ENCODE measurements around the gene PRKD3.

Gene PRKD3

DNA sequence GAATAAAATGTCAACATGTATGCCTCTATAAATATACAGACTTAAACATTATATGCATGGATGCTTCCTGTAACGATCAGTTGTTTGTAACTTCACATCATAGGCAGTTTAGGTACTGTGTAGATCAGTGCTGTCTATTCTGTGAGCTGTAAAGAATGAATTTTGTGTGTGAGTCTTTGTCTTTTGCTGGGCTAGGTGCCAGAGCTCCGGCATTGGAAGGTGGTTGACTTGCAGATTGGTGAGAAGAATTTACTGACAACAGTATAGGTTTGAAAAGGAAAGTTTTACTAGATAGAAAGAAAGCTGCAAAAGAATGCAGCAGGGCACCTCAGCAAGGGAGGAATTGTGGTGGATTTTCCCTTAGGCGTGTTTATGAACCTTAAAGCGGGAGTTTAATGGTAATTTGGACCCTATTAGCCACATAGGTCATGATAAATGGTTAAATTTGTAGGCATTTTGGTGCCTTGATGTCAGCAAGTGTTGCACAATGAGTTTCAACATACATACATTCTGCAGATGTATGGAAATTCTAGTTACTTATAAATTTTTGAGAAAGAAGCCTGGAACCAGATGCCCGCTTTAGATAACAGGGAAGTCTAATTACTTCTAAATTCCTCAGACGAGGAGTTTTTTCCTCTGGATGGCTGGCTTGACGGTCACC is 13.1 kb upstream of the PRKD3 start:
- H3K4me3 ChIP-seq (ENCODE audit: control insufficient read depth, low read depth, low read length), result no peak overlapping the region
- TF ChIP-seq, protein P1, sequence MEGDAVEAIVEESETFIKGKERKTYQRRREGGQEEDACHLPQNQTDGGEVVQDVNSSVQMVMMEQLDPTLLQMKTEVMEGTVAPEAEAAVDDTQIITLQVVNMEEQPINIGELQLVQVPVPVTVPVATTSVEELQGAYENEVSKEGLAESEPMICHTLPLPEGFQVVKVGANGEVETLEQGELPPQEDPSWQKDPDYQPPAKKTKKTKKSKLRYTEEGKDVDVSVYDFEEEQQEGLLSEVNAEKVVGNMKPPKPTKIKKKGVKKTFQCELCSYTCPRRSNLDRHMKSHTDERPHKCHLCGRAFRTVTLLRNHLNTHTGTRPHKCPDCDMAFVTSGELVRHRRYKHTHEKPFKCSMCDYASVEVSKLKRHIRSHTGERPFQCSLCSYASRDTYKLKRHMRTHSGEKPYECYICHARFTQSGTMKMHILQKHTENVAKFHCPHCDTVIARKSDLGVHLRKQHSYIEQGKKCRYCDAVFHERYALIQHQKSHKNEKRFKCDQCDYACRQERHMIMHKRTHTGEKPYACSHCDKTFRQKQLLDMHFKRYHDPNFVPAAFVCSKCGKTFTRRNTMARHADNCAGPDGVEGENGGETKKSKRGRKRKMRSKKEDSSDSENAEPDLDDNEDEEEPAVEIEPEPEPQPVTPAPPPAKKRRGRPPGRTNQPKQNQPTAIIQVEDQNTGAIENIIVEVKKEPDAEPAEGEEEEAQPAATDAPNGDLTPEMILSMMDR (IDR thresholded peaks at IDR 0.05; ENCODE audit: control insufficient read depth, insufficient read depth, low read depth, low read length, missing control alignments), result no peak
- no peak for DNase-seq (ENCODE audit: low read depth)

DNA sequence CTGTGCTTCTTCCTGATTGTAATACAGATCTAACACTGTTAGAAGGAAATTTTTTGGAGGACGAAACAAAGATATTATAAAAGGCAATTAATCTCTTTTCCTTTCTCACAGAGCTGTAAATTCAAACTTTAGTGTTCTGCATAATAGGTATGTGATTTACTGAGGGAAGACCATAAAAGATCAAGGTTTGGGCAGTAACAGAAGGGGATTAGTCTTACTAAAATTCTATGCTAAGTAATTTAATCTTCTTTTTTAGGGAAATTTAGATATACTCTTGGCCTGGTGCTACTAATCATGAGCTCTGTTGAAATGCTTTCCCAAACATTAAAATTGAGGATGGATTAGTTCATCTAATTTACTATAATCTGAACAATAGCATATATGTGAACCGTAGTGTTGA is 11.0 kb upstream of the PRKD3 start:
- no peak for DNase-seq (ENCODE audit: low read depth)
- no peak overlapping the region for H3K4me3 ChIP-seq (ENCODE audit: control insufficient read depth, low read depth, low read length)
- TF ChIP-seq, protein P1 (IDR thresholded peaks at IDR 0.05; ENCODE audit: control insufficient read depth, insufficient read depth, low read depth, low read length, missing control alignments), result no peak

DNA sequence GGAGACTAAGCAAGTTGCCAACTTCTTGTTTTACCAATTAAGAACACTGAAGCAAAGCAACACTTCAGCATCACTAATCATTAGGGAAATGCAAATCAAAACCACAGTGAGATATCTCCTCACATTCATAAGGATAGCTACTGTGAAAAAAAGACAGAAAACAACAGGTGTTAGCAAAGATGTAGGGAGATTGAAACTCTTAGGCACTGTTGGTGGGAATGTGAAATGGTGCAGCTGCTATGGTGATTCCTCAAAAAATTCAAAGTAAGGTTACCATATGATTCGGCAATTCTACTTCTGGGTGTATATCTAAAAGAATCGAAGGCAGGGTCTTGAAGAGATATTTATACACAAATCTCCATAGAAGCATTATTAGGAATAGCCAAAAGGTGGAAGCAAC is 8.6 kb upstream of the PRKD3 start:
- DNase-seq (ENCODE audit: low read depth), result no peak
- TF ChIP-seq, protein P1 (IDR thresholded peaks at IDR 0.05; ENCODE audit: control insufficient read depth, insufficient read depth, low read depth, low read length, missing control alignments), result no peak
- no peak overlapping the region for H3K4me3 ChIP-seq (ENCODE audit: control insufficient read depth, low read depth, low read length)

DNA sequence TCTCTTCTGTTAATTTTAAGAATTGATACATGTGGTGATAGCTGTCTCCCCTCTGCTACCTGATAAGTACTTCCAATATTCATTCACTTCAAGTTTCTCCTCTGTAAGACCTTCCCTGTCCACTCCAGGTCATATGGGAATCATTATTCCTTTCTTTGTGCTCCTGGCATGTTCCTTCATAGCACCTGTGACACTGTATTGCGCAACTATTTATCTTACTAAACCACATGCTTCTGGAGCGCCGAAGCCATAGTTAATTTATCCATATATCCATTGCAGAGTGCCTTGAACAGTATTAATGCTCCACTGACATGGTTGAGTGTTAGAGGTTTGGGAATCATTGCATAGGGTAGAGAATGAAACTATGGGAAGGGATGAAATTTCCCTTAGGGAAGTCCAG is 7.9 kb upstream of the PRKD3 start:
- TF ChIP-seq, protein P1 (IDR thresholded peaks at IDR 0.05; ENCODE audit: control insufficient read depth, insufficient read depth, low read depth, low read length, missing control alignments), result no peak
- H3K4me3 ChIP-seq (ENCODE audit: control insufficient read depth, low read depth, low read length), result no peak overlapping the region
- no peak for DNase-seq (ENCODE audit: low read depth)

DNA sequence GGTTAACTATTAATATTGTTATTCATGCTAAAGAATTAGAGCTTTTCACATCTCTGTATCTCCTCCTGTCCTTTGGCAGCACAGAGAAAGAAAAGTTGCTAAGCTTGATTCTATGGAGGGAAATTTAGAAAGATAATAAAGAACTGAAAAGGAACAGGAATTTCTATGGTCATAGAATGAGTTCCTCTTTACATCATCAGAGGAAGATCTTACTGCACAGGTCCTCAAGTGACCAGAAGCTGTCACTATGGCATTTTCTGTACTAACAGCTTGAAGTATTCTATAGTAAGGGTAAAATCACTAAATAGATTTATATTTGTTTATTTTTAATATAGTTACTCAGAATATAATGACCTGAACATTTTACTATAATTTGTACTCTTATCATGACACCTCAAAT is 6.0 kb upstream of the PRKD3 start:
- TF ChIP-seq, protein P1 (IDR thresholded peaks at IDR 0.05; ENCODE audit: control insufficient read depth, insufficient read depth, low read depth, low read length, missing control alignments), result no peak
- no peak overlapping the region for H3K4me3 ChIP-seq (ENCODE audit: control insufficient read depth, low read depth, low read length)
- no peak for DNase-seq (ENCODE audit: low read depth)

DNA sequence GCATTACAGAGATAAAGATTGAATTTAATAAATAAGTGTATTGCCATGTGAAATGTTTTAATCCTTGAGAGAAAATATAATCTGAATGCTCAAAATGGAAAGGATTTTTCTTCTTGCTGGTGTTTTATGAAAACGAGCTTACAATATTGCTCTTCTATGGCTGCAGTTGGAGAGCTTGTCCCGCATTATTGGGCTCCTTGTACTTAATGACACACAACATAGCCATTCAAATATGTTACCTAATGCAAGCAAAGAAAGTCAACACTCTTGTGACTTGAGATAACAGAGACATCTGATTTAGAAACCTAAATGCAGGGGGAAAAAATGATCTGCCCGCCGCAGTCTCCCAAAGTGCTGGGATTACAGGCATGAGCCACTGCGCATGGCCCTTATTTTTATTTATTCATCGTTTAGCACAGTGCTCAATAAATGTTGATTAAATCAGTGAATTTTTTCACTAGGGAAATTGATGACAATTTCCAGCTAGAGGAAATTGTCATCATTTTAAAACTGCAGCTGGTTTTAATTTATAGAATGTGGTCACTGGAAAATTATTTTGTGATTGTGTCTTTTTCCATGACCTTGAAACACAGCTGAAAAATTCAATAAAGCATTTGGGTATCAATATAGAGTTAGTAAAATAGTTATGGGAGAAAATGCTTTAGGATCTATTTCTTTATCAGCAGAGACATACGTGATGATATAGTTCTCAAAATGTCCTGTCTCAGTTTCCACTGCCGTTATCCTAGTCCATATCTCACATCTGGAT is 2.4 kb upstream of the PRKD3 start:
- DNase-seq (ENCODE audit: low read depth), result no peak
- H3K4me3 ChIP-seq (ENCODE audit: control insufficient read depth, low read depth, low read length), result no peak overlapping the region
- TF ChIP-seq, protein P1 (IDR thresholded peaks at IDR 0.05; ENCODE audit: control insufficient read depth, insufficient read depth, low read depth, low read length, missing control alignments), result no peak
